Measurements from ENCODE around the gene STYXL2. TPM values are rescaled to one million over a fixed set of nuclear protein-coding genes. Genes with fewer than 3 reads are reported as not detected.

Gene STYXL2
- total RNA-seq, 1 experiment from 2014 or later: not detected

DNA sequence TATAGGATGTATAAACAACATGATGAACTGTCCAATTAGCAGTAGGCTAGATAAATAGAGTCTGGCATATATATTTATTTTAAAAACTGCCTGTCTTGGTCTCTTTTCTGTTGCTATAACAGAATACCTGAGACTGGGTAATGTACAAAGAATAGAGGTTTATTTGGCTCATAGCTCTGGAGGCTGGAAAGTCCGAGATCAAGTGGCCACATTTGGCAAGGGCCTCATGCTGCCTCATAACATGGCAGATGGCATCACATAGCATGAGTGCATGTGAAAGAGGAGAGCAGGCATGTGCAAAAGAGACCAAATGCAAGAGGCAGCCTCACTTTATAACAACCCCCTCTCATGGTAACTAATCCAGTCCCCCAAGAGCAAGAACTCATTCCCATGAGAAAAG, 6.0 kb downstream of the STYXL2 start:
- ATAC-seq: no peak
- no peak overlapping the region for H3K27ac ChIP-seq (ENCODE audit: low read length)
- no TSS peak for BruUV-seq (replicated peaks)
- H3K36me3 ChIP-seq (ENCODE audit: control insufficient read depth, insufficient read depth, low read length): no peaks in the 10 kb centered on the region
- H3K9me3 ChIP-seq (ENCODE audit: control insufficient read depth, insufficient read depth, low read depth, low read length): no peaks in the 10 kb centered on the region
- H3K4me1 ChIP-seq (ENCODE audit: control insufficient read depth, insufficient read depth, low read length): no peaks in the 10 kb centered on the region
- no peak for TF ChIP-seq SIN3A (IDR thresholded peaks at IDR 0.05; ENCODE audit: borderline replicate concordance, insufficient read depth, low read depth, low read length)
- TF ChIP-seq, protein P1, sequence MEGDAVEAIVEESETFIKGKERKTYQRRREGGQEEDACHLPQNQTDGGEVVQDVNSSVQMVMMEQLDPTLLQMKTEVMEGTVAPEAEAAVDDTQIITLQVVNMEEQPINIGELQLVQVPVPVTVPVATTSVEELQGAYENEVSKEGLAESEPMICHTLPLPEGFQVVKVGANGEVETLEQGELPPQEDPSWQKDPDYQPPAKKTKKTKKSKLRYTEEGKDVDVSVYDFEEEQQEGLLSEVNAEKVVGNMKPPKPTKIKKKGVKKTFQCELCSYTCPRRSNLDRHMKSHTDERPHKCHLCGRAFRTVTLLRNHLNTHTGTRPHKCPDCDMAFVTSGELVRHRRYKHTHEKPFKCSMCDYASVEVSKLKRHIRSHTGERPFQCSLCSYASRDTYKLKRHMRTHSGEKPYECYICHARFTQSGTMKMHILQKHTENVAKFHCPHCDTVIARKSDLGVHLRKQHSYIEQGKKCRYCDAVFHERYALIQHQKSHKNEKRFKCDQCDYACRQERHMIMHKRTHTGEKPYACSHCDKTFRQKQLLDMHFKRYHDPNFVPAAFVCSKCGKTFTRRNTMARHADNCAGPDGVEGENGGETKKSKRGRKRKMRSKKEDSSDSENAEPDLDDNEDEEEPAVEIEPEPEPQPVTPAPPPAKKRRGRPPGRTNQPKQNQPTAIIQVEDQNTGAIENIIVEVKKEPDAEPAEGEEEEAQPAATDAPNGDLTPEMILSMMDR (IDR thresholded peaks at IDR 0.05): no peak
- no peak for TF ChIP-seq TCF7L2 (IDR thresholded peaks at IDR 0.05; ENCODE audit: low read depth, low read length)
- TF ChIP-seq, protein P2, sequence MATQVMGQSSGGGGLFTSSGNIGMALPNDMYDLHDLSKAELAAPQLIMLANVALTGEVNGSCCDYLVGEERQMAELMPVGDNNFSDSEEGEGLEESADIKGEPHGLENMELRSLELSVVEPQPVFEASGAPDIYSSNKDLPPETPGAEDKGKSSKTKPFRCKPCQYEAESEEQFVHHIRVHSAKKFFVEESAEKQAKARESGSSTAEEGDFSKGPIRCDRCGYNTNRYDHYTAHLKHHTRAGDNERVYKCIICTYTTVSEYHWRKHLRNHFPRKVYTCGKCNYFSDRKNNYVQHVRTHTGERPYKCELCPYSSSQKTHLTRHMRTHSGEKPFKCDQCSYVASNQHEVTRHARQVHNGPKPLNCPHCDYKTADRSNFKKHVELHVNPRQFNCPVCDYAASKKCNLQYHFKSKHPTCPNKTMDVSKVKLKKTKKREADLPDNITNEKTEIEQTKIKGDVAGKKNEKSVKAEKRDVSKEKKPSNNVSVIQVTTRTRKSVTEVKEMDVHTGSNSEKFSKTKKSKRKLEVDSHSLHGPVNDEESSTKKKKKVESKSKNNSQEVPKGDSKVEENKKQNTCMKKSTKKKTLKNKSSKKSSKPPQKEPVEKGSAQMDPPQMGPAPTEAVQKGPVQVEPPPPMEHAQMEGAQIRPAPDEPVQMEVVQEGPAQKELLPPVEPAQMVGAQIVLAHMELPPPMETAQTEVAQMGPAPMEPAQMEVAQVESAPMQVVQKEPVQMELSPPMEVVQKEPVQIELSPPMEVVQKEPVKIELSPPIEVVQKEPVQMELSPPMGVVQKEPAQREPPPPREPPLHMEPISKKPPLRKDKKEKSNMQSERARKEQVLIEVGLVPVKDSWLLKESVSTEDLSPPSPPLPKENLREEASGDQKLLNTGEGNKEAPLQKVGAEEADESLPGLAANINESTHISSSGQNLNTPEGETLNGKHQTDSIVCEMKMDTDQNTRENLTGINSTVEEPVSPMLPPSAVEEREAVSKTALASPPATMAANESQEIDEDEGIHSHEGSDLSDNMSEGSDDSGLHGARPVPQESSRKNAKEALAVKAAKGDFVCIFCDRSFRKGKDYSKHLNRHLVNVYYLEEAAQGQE (IDR thresholded peaks at IDR 0.05; ENCODE audit: insufficient read depth in 1 of 2, low read depth in 2 of 2, low read length in 1 of 2): no peak
- no peak for TF ChIP-seq POLR2AphosphoS5 (IDR thresholded peaks at IDR 0.05; ENCODE audit: low read depth, low read length)
- ChIA-PET POLR2A (no interaction called here), CTCF (no interaction called here)
- H3K27me3 ChIP-seq (ENCODE audit: control insufficient read depth, insufficient read depth, low read length): peaks cover 2% of the 10 kb centered on the region; the same call in 1 of the 2 replicates
- in situ Hi-C loops (cut with HindIII; ENCODE audit: low pct_unique_long_range_greater_than_20kb, low sequenced_read_pairs) (no loop called here), intact Hi-C loops (cut with micrococcal nuclease; ENCODE audit: unreplicated experiment) (no loop called here)
- DNase-seq (ENCODE audit: low read depth, low spot score): no peak
- no peak overlapping the region for H3K4me3 ChIP-seq (ENCODE audit: low read depth in 2 of 2, low read length in 2 of 2)

DNA sequence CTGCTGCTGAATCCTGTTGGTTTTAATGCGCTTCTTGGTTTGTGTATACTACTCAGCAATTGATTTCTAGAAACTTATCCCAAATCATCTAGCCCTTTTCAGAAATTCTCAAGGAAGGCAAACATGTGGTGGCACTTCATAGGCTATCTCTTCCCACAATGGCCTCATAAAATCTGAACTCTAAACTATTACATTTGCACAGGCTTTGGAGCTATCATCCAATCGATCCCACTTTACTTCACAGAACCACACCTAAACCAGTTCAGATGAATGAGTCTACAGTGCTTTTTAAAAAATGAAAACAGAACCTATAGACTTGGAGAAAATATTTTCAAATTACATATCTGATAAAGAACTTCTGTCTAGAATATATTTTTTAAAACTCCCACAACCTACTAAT, 6.9 kb downstream of the STYXL2 start:
- no TSS peak for BruUV-seq (replicated peaks)
- ChIA-PET POLR2A (no interaction called here), CTCF (interaction anchor here (0.7 kb wide), 1 partner anchor 308 kb away, joined by 4 read pairs; no protein-coding TSS in a partner anchor)
- ATAC-seq (no peak), DNase-seq (ENCODE audit: low read depth, low spot score) (no peak)
- Histone ChIP-seq H3K4me3 (ENCODE audit: low read depth in 2 of 2, low read length in 2 of 2) (no peak overlapping the region), H3K27ac (ENCODE audit: low read length) (no peak overlapping the region), H3K27me3 (ENCODE audit: control insufficient read depth, insufficient read depth, low read length) (peaks cover 2% of the 10 kb centered on the region; the same call in 1 of the 2 replicates), H3K36me3 (ENCODE audit: control insufficient read depth, insufficient read depth, low read length) (no peaks in the 10 kb centered on the region), H3K4me1 (ENCODE audit: control insufficient read depth, insufficient read depth, low read length) (peaks cover 5% of the 10 kb centered on the region), H3K9me3 (ENCODE audit: control insufficient read depth, insufficient read depth, low read depth, low read length) (no peaks in the 10 kb centered on the region)
- in situ Hi-C loops (cut with HindIII; ENCODE audit: low pct_unique_long_range_greater_than_20kb, low sequenced_read_pairs): no loop called here
- TF ChIP-seq POLR2AphosphoS5 (IDR thresholded peaks at IDR 0.05; ENCODE audit: low read depth, low read length) (no peak), TCF7L2 (IDR thresholded peaks at IDR 0.05; ENCODE audit: low read depth, low read length) (no peak), SIN3A (IDR thresholded peaks at IDR 0.05; ENCODE audit: borderline replicate concordance, insufficient read depth, low read depth, low read length) (no peak)
- TF ChIP-seq, protein P2 (IDR thresholded peaks at IDR 0.05; ENCODE audit: insufficient read depth in 1 of 2, low read depth in 2 of 2, low read length in 1 of 2): no peak
- TF ChIP-seq, protein P1 (IDR thresholded peaks at IDR 0.05): no peak
- intact Hi-C loops (cut with micrococcal nuclease; ENCODE audit: unreplicated experiment): no loop called here

All from Panc1 (cell line).